Measurements from ENCODE around the gene METTL9.
A peak's percentile ranks its signal among the peaks of the same experiment; 100 is the strongest.
"Not testable (repeated sequence)": the region's sequence is repeated elsewhere in the genome, so short reads cannot be mapped to it uniquely, and the experiment has no call there.

The METTL9 gene

DNA sequence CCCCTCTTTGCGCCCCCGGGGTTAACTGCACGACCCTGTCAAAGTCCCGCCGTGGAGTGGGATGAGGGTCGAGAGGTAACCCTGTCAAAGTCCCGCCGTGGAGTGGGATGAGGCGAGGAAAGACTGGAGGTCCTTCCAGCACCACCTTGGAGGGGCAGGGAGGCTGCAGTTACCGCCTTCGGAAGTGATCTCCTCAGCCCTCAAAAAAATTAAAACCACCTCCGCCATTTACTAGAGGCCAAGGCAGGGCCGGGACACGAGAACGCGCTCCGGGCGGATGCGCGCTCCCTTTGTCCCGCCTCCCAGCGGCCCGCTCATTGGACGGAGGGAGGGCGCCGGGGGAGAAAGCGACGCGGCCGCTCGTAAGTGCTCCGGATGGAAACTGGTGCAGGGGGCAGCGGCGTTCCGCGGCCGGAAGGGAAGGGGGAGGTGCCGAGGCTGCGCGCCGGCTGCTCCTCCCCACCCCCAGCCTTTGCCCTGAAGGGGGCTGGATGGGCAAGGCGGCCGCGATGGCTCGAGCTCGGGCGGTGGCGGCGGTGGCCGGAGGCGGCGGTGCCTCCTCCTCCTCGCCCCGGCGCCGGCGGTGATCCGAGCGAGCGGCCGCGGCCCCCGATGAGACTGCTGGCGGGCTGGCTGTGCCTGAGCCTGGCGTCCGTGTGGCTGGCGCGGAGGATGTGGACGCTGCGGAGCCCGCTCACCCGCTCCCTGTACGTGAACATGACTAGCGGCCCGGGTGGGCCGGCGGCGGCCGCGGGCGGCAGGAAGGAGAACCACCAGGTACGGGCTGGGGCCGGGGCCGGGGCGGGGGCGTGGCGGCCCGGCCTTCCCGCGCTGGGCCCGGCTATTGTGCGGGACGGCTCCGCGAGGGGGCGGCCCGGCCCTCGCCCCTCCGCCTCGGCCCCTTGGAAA lies at the start of gene METTL9 (continued):
- TF ChIP-seq ZNF248 (tag by site-specific recombination; IDR thresholded peaks at IDR 0.05), result no peak
- TF ChIP-seq, protein P1, sequence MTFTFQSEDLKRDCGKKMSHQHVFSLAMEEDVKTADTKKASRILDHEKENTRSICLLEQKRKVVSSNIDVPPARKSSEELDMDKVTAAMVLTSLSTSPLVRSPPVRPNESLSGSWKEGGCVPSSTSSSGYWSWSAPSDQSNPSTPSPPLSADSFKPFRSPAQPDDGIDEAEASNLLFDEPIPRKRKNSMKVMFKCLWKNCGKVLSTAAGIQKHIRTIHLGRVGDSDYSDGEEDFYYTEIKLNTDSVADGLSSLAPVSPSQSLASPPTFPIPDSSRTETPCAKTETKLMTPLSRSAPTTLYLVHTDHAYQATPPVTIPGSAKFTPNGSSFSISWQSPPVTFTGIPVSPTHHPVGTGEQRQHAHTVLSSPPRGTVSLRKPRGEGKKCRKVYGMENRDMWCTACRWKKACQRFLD (tag by site-specific recombination; IDR thresholded peaks at IDR 0.05), result no peak
- no peak for TF ChIP-seq ZNF473 (tag by site-specific recombination; IDR thresholded peaks at IDR 0.05)
- peak; percentile 59 for TF ChIP-seq ZNF10 (tag by site-specific recombination; IDR thresholded peaks at IDR 0.05)
- peak; percentile 83; the same call in 1 of the 2 replicates for TF ChIP-seq YY2 (tag by site-specific recombination; IDR thresholded peaks at IDR 0.05)
- peak; percentile 72 for TF ChIP-seq ZFHX2 (tag by site-specific recombination; conservative IDR thresholded peaks at IDR 0.05)
- no peak for TF ChIP-seq ZNF302 (tag by site-specific recombination; IDR thresholded peaks at IDR 0.05; ENCODE audit: low read depth)
- no peak for TF ChIP-seq ZNF311 (tag by site-specific recombination; IDR thresholded peaks at IDR 0.05; ENCODE audit: borderline replicate concordance)

DNA sequence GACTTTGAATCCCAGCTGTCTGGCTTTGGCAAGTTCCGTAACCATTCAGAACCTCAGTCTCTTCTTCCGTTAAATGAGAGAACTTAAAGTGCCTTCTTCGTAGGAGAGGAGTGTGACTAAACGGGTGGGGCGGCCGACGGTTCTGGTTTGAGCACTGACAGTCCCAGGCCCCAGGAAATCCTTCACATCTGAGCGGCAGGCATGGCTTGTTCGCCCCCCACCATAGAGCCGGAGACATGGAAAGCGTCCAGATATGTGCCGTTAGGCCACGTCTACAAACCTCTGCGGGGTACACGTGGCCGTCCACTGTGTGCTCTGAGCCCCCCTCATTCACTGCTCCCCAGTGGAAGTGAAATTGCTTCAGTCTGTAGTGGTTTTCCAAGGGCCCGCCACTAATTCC lies 49.4 kb upstream of the METTL9 start:
- POLR2A ChIA-PET; H3K4me3 ChIP-seq (ENCODE audit: low read depth, low read length); H3K4me1 ChIP-seq (ENCODE audit: control insufficient read depth, insufficient read depth, low read length); H3K36me3 ChIP-seq (ENCODE audit: control insufficient read depth in 2 of 2, insufficient read depth in 1 of 2, low read length in 2 of 2); CTCF ChIA-PET; H3K27ac ChIP-seq (ENCODE audit: extremely low read depth, low read depth, low read length); H3K9me3 ChIP-seq (ENCODE audit: control insufficient read depth, insufficient read depth, low read depth, low read length): not testable (repeated sequence)

DNA sequence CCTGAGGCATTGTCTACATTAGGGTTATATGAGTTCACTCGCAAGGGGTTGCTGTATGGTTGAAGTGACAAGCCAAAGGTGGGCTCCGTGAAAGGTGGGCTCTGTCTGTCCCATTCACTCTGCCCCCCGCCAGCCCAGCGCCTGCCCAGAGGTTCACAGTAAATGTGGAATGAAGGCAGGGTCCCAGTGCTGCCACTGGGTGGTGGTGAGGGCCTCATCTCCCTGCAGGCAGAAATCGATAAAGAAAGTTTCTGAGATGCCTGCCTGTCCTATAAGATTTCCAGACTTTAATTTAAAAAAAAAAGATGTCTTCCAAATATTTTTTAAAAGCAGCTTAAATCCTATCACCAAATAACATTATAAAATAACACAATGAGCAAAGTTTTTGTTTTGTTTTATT lies 48.9 kb upstream of the METTL9 start:
- H3K4me1 ChIP-seq (ENCODE audit: control insufficient read depth, insufficient read depth, low read length); POLR2A ChIA-PET; CTCF ChIA-PET; H3K36me3 ChIP-seq (ENCODE audit: control insufficient read depth in 2 of 2, insufficient read depth in 1 of 2, low read length in 2 of 2); H3K9me3 ChIP-seq (ENCODE audit: control insufficient read depth, insufficient read depth, low read depth, low read length); H3K27ac ChIP-seq (ENCODE audit: extremely low read depth, low read depth, low read length); H3K4me3 ChIP-seq (ENCODE audit: low read depth, low read length): not testable (repeated sequence)

DNA sequence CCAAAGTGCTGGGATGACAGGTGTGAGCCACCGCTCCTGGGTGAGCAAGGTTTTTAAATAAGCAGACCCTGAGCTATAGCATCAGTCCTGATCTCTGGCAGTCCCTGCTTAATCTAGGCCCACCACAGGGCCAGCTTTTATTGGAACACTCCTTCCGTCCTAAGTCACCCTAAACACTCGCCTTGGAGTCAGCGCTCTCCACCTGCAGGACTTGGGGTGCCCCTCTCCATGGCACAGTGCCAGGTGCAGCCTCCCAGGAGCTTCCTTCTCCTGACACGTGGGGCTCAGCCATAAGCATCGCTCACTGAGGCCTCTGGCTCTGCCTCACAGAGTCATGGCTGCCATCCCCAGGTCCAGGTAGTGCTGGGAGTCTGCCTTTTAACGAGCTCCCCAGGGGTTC lies 48.3 kb upstream of the METTL9 start:
- H3K27ac ChIP-seq (ENCODE audit: extremely low read depth, low read depth, low read length); H3K9me3 ChIP-seq (ENCODE audit: control insufficient read depth, insufficient read depth, low read depth, low read length); H3K4me3 ChIP-seq (ENCODE audit: low read depth, low read length); H3K4me1 ChIP-seq (ENCODE audit: control insufficient read depth, insufficient read depth, low read length); POLR2A ChIA-PET; H3K36me3 ChIP-seq (ENCODE audit: control insufficient read depth in 2 of 2, insufficient read depth in 1 of 2, low read length in 2 of 2); CTCF ChIA-PET: not testable (repeated sequence)

DNA sequence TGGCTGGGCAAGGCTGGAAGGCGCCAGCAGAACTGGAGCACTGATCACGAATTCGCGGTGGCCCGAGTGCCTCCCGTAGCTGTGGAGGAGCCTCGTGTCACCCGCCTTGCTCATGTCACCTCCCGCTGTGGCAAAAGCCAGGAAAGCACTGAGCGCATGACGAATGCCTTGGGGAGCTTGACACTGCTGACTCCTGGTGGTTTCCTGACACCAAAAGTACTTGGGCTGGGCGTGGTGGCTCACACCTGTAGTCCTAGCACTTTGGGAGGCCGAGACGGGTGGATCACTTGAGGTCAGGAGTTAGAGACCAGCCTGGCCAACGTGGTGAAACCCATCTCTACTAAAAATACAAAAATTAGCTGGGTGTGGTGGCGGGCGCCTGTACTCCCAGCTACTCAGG lies 47.8 kb upstream of the METTL9 start:
- H3K4me3 ChIP-seq (ENCODE audit: low read depth, low read length); H3K4me1 ChIP-seq (ENCODE audit: control insufficient read depth, insufficient read depth, low read length); H3K9me3 ChIP-seq (ENCODE audit: control insufficient read depth, insufficient read depth, low read depth, low read length); H3K27ac ChIP-seq (ENCODE audit: extremely low read depth, low read depth, low read length); H3K36me3 ChIP-seq (ENCODE audit: control insufficient read depth in 2 of 2, insufficient read depth in 1 of 2, low read length in 2 of 2); POLR2A ChIA-PET: not testable (repeated sequence)
- CTCF ChIA-PET, result interaction anchor here (1.5 kb wide), 1 partner anchor 14 kb away, joined by 3 read pairs; no protein-coding TSS in a partner anchor

DNA sequence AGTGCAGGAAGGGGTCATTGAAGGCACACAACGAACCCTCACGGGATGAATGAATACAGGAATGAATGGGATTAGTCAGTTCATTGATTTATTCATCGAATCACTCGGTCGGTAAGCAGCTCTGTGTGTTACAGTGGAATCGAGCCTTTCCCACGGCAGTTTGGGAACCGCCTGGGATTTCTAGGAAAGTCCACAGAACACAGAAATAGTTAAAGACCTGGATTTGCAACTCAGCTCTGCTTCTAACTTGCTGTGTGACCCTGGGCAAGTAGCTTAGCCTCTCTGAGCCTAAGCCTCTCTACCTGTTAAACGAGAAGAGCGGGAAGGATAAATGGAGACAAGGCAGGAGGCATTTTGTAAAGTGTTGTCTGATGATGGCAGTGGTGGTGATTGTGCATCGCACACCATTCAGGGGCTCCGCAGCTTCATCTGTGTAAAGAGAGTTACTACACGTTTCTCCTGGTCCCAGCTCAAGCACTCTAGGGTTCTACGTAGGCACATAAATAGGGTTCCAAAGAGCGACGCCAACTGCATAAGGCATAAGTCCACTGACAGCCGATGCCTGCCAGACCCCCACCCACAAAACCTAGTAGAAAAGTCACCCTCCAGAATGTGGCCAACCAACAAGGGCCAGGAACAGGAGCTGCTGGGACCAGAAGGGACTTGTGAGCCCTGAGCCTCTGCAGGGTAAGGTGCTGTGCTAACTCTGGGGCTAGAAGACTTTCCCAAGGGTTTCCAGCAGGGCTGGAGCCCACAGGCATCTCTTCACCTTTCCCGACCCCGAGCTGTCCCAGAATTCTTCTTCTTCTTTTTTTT lies 45.7 kb upstream of the METTL9 start:
- POLR2A ChIA-PET, result interaction anchor here (0.6 kb wide), 1 partner anchor 26 kb away, joined by 3 read pairs; no protein-coding TSS in a partner anchor
- CTCF ChIA-PET, result interaction anchor here (0.6 to 0.7 kb wide), 7 partner anchors 13 to 1277 kb away, joined by 3 to 6 read pairs (median 3); no protein-coding TSS in a partner anchor
- not testable (repeated sequence) for H3K4me3 ChIP-seq (ENCODE audit: low read depth, low read length); H3K9me3 ChIP-seq (ENCODE audit: control insufficient read depth, insufficient read depth, low read depth, low read length); H3K36me3 ChIP-seq (ENCODE audit: control insufficient read depth in 2 of 2, insufficient read depth in 1 of 2, low read length in 2 of 2); H3K4me1 ChIP-seq (ENCODE audit: control insufficient read depth, insufficient read depth, low read length); H3K27ac ChIP-seq (ENCODE audit: extremely low read depth, low read depth, low read length)
- peak; percentile 92 for TF ChIP-seq ZNF768 (tag by site-specific recombination; IDR thresholded peaks at IDR 0.05)
